H1 (cell line): ENCODE results near the gene STAT3. TPM values are rescaled to one million over a fixed set of nuclear protein-coding genes. Genes with fewer than 3 reads are reported as not detected.

ENCODE experiments used
- CTCF ChIA-PET: fragments of 300-600 bp; sonication (Branson Sonifier 250); formaldehyde crosslinking; loops from one replicate; lab custom pipeline; 2021; ENCODE audit not compliant: partially characterized antibody; lab: Charles Lee
- POLR2A ChIA-PET: fragments of 300-600 bp; sonication (Branson Sonifier 250); formaldehyde crosslinking; loops from one replicate; lab custom pipeline; 2021; ENCODE audit warnings: inconsistent platforms; ENCODE audit not compliant: partially characterized antibody; lab: Charles Lee
- DNase-seq, 2 experiments: peaks; one replicate each; pipeline versions ENCODE4 v3.0.0 to v3.0.0-alpha.2; 2010 to 2022; ENCODE audit warnings: low spot score in 2 of 2, low read depth in 1 of 2, mixed read lengths in 1 of 2
- FAIRE-seq: peaks from 2 replicates; lab custom pipeline; 2011; peaks lifted over from hg19 to GRCh38; lab: Jason Lieb, UNC
- H2AFZ ChIP-seq: 2 replicates; pipeline ENCODE4 v1.8.1; 2012; ENCODE audit warnings: low read length, inconsistent platforms
- H2AK5ac ChIP-seq: 2 replicates; pipeline ENCODE4 v1.6.1; 2013; ENCODE audit warnings: low read depth, low read length
- H2BK120ac ChIP-seq: replicated peaks from 2 replicates; pipeline ENCODE3; 2013; ENCODE audit warnings: low read depth, low read length, inconsistent platforms
- H2BK12ac ChIP-seq: 2 replicates; pipeline ENCODE4 v1.6.1; 2013; ENCODE audit warnings: low read depth, low read length
- H2BK15ac ChIP-seq: 2 replicates; pipeline ENCODE4 v1.6.1; 2013; ENCODE audit warnings: low read length
- H2BK20ac ChIP-seq: 2 replicates; pipeline ENCODE4 v1.6.1; 2013; ENCODE audit warnings: low read length
- H2BK5ac ChIP-seq: 2 replicates; pipeline ENCODE4 v1.6.1; 2013; ENCODE audit warnings: low read depth, low read length
- H3K14ac ChIP-seq: 2 replicates; pipeline ENCODE4 v1.6.1; 2013; ENCODE audit warnings: inconsistent platforms; ENCODE audit not compliant: insufficient read length
- H3K18ac ChIP-seq: 2 replicates; pipeline ENCODE4 v1.6.1; 2013; ENCODE audit warnings: low read length; ENCODE audit errors: extremely low read depth
- H3K23ac ChIP-seq: 2 replicates; pipeline ENCODE4 v1.6.1; 2013; ENCODE audit warnings: inconsistent platforms; ENCODE audit not compliant: insufficient read length
- H3K23me2 ChIP-seq: 2 replicates; pipeline ENCODE4 v1.6.1; 2013; ENCODE audit warnings: low read depth, low read length
- H3K27ac ChIP-seq: 2 replicates; pipeline ENCODE4 v1.6.1; 2011; ENCODE audit warnings: low read depth, low read length, inconsistent platforms
- H3K27me3 ChIP-seq, 4 experiments: replicated peaks in 1 of 4; 1 replicate in 1 of 4; 2 replicates in 3 of 4; pipeline versions ENCODE4 v1.6.1 to v1.8.1; 2011 to 2013; ENCODE audit warnings: low read length in 3 of 4, mild to moderate bottlenecking in 3 of 4, inconsistent platforms in 2 of 4, mixed read lengths in 2 of 4, moderate library complexity in 1 of 4; ENCODE audit not compliant: control insufficient read depth in 3 of 4, insufficient read depth in 3 of 4; ENCODE audit errors: extremely low read depth in 1 of 4
- H3K36me3 ChIP-seq, 4 experiments: 2 replicates each; pipeline versions ENCODE4 v1.6.1 to v1.8.1; 2011 to 2013; ENCODE audit warnings: mild to moderate bottlenecking in 4 of 4, low read length in 3 of 4, moderate library complexity in 2 of 4, control low read depth in 1 of 4, inconsistent platforms in 1 of 4; ENCODE audit not compliant: insufficient read depth in 4 of 4, control insufficient read depth in 2 of 4
- H3K4ac ChIP-seq: replicated peaks from 2 replicates; pipeline ENCODE3; 2013; ENCODE audit warnings: low read length, low read depth, mixed read lengths, inconsistent platforms; ENCODE audit not compliant: insufficient read length
- H3K4me1 ChIP-seq, 4 experiments: replicated peaks in 1 of 4; 1 replicate in 1 of 4; 2 replicates in 3 of 4; pipeline versions ENCODE4 v1.6.1 to v1.8.1; 2011 to 2013; ENCODE audit warnings: low read length in 3 of 4, inconsistent platforms in 2 of 4, mixed read lengths in 1 of 4; ENCODE audit not compliant: insufficient read depth in 4 of 4, control insufficient read depth in 3 of 4
- H3K4me2 ChIP-seq, 2 experiments: 2 replicates each; pipeline versions ENCODE4 v1.6.1 to v1.8.1; 2011 to 2013; ENCODE audit warnings: low read depth in 2 of 2, low read length in 2 of 2, control low read depth in 1 of 2, inconsistent platforms in 1 of 2, mild to moderate bottlenecking in 1 of 2; ENCODE audit not compliant: insufficient read depth in 1 of 2
- H3K4me3 ChIP-seq, 4 experiments: fragments of 200-600, 300-600 bp in 1 of 4; sonication (generic), shearing (Covaris generic), sonication (Bioruptor Twin) in 1 of 4; 2 replicates each; pipeline versions ENCODE4 v1.5.1 to v1.8.1; 2011 to 2016; ENCODE audit warnings: low read length in 4 of 4, low read depth in 3 of 4, control low read depth in 2 of 4, inconsistent platforms in 2 of 4, mild to moderate bottlenecking in 2 of 4, mixed read lengths in 1 of 4, moderate library complexity in 1 of 4; ENCODE audit not compliant: insufficient read depth in 2 of 4; ENCODE audit errors: extremely low read depth in 1 of 4
- H3K56ac ChIP-seq: replicated peaks from 2 replicates; pipeline ENCODE3; 2013; ENCODE audit warnings: low read depth, mild to moderate bottlenecking, mixed read lengths, low read length, inconsistent platforms; ENCODE audit not compliant: insufficient read length
- H3K79me1 ChIP-seq: 2 replicates; pipeline ENCODE4 v1.6.1; 2013; ENCODE audit warnings: low read depth, low read length, control low read depth
- H3K79me2 ChIP-seq, 2 experiments: 2 replicates each; pipeline versions ENCODE4 v1.6.1 to v1.8.1; 2012 to 2013; ENCODE audit warnings: low read length in 2 of 2, mild to moderate bottlenecking in 2 of 2, inconsistent platforms in 1 of 2; ENCODE audit not compliant: insufficient read depth in 2 of 2, control insufficient read depth in 1 of 2
- H3K9ac ChIP-seq, 4 experiments: replicated peaks in 1 of 4; 1 replicate in 1 of 4; 2 replicates in 3 of 4; pipeline versions ENCODE4 v1.6.1 to v1.8.1; 2011 to 2013; ENCODE audit warnings: low read depth in 3 of 4, low read length in 3 of 4, control low read depth in 2 of 4, mild to moderate bottlenecking in 2 of 4, moderate library complexity in 2 of 4, inconsistent platforms in 1 of 4; ENCODE audit errors: extremely low read depth in 1 of 4
- H3K9me3 ChIP-seq, 2 experiments: 2 replicates each; pipeline versions ENCODE4 v1.6.1 to v1.8.1; 2012 to 2013; ENCODE audit warnings: mild to moderate bottlenecking in 2 of 2, moderate library complexity in 2 of 2, control low read depth in 1 of 2, inconsistent platforms in 1 of 2, low read depth in 1 of 2, low read length in 1 of 2, mixed read lengths in 1 of 2; ENCODE audit not compliant: insufficient read depth in 2 of 2
- H4K20me1 ChIP-seq, 2 experiments: replicated peaks in 1 of 2; 2 replicates each; pipeline versions ENCODE3 to v1.8.1; 2011 to 2013; ENCODE audit warnings: inconsistent platforms in 2 of 2, low read length in 2 of 2, mild to moderate bottlenecking in 1 of 2; ENCODE audit not compliant: insufficient read depth in 2 of 2, control insufficient read depth in 1 of 2
- H4K5ac ChIP-seq: 2 replicates; pipeline ENCODE4 v1.6.1; 2013; ENCODE audit warnings: low read length, low read depth, mixed read lengths, inconsistent platforms; ENCODE audit not compliant: insufficient read length
- H4K8ac ChIP-seq: 2 replicates; pipeline ENCODE4 v1.8.0; 2013; ENCODE audit warnings: mild to moderate bottlenecking, moderate library complexity, low read length, inconsistent platforms; ENCODE audit not compliant: insufficient read depth; ENCODE audit errors: extremely low read depth
- H4K91ac ChIP-seq: replicated peaks from 2 replicates; pipeline ENCODE3; 2013; ENCODE audit warnings: low read length, mixed read lengths, inconsistent platforms; ENCODE audit not compliant: insufficient read length
- WGBS, 2 experiments: shearing (Covaris generic) in 1 of 2; methylation state at CpG; one replicate each; pipeline versions ENCODE4 v1.1.6 to v1.1.7; 2013 to 2015; ENCODE audit warnings: low lambda C conversion rate in 2 of 2, mixed read lengths in 2 of 2, inconsistent platforms in 1 of 2, low coverage in 1 of 2, missing lambda C conversion rate in 1 of 2; ENCODE audit not compliant: insufficient replicate concordance in 2 of 2, insufficient coverage in 1 of 2, insufficient read length in 1 of 2; ENCODE audit errors: extremely low coverage in 1 of 2, missing lambda C conversion rate in 1 of 2; 5-methylcytosine and 5-hydroxymethylcytosine counted together
- polyA plus RNA-seq, 7 experiments: library from polyadenylated mRNA; depleted of rRNA in 3 of 7; stranded (reverse) in 5 of 7; unstranded in 2 of 7; fragments of >200 nt in 5 of 7; fragments of 200-250 nt in 2 of 7; gene quantifications; 1 replicate in 5 of 7; 2 replicates in 1 of 7; 4 replicates in 1 of 7; pipeline versions ENCODE4 v1.2.1 to v1.2.3, GENCODE V29; 2011 to 2013; ENCODE audit warnings: missing spikeins in 2 of 7, mixed read lengths in 2 of 7
- total RNA-seq: library from RNA; stranded (reverse); fragmentation: NEBNext Ultra II Directional; extraction: Animal tissue kit (Norgen Biotek cat#: 25700); gene quantifications from 2 replicates; pipeline ENCODE4 v1.2.1, GENCODE V29; 2021

STAT3 gene
- total and polyA plus RNA-seq, 2 of the 8 experiments (the other 6 are each of a cell fraction or from before 2014, with no cell fraction given) = 38.4 to 94.1 TPM

DNA sequence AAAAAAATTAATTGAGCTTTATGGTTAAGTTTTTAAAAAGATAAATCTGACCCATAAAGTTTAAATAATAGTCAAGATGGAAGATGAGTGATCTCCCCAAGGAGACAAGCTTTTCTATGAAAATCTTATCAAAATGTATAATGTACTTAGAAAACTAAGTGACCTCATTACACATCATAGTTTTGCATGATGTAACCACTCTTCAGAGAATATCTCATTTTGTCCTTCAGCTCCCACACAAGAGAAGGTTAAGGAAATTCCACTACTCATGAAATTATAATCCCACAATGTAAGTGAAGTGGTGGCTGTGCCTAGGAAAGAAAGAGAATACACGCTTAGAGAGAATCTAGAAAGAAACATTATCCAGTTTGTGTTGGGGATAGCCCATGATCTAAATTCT lies 14.3 kb downstream of the STAT3 start:
- Histone ChIP-seq H2AK5ac (no peak overlapping the region), H3K27me3 (no peaks in the 10 kb centered on the region), H3K36me3 (peaks cover 0 to 5% (median 2%) of the 10 kb centered on the region in 4 experiments; a peak in 2 of 8 replicates), H4K20me1 (no peaks in the 10 kb centered on the region), H2AFZ (no peak overlapping the region), H2BK5ac (no peak overlapping the region), H3K23ac (no peak overlapping the region), H3K27ac (no peak overlapping the region), H3K9me3 (peaks cover 2 to 4% of the 10 kb centered on the region in 2 experiments; a peak in 1 of 4 replicates), H2BK120ac (no peak overlapping the region), H3K23me2 (no peaks in the 10 kb centered on the region; the same call in 1 of the 2 replicates), H3K4ac (no peak overlapping the region), H4K8ac (no peak overlapping the region), H2BK15ac (no peak overlapping the region), H3K18ac (no peak overlapping the region), H3K4me1 (peaks cover 0 to 5% (median 1%) of the 10 kb centered on the region in 4 experiments; a peak in 3 of 7 replicates), H3K56ac (no peak overlapping the region), H3K4me2 (no peak overlapping the region), H3K9ac (no peak overlapping the region), H3K4me3 (no peak overlapping the region), H3K14ac (no peak overlapping the region), H2BK12ac (no peak overlapping the region), H3K79me2 (peaks cover 3 to 84% of the 10 kb centered on the region in 2 experiments; a peak in 3 of 4 replicates), H3K79me1 (no peaks in the 10 kb centered on the region; the same call in 1 of the 2 replicates), H2BK20ac (no peak overlapping the region), H4K5ac (no peak overlapping the region), H4K91ac (no peak overlapping the region)
- ChIA-PET CTCF (interaction anchor here (0.6 to 1.4 kb wide), 5 partner anchors 16 to 306 kb away, joined by 3 read pairs; no protein-coding TSS in a partner anchor), POLR2A (interaction anchor here (0.7 to 0.8 kb wide), 2 partner anchors 25 to 45 kb away, joined by 3 to 4 read pairs; no protein-coding TSS in a partner anchor)
- FAIRE-seq (no peak), DNase-seq (no peak)
- WGBS, 2 experiments = 86% methylated on average over 1 of the region's 1 CpG; no CpG with 5 or more reads in 1 of the 2 experiments
